Vagina (tissue), 2 donors: Measurements from ENCODE around the gene C12orf43. TPM values are rescaled to one million over a fixed set of nuclear protein-coding genes. Genes with fewer than 3 reads are reported as not detected.
A peak's percentile ranks its signal among the peaks of the same experiment; 100 is the strongest.

Source experiments
- DNase-seq, 2 donors: peaks; one replicate each; pipeline ENCODE4 v3.0.0-alpha.2; 2017; ENCODE audit errors: extremely low spot score in 2 of 2
- H3K27ac ChIP-seq: fragments of 200-600 bp; sonication (generic); one replicate; pipeline ENCODE4 v1.5.1; 2019
- H3K27me3 ChIP-seq: fragments of 200-600 bp; sonication (generic); one replicate; pipeline ENCODE4 v1.5.1; 2019
- H3K36me3 ChIP-seq, 2 donors: fragments of 200-600 bp; sonication (generic); one replicate each; pipeline ENCODE4 v1.5.1; 2017 to 2019
- H3K4me1 ChIP-seq: fragments of 200-600 bp; sonication (generic); one replicate; pipeline ENCODE4 v1.5.1; 2019
- H3K4me3 ChIP-seq, 2 donors: fragments of 200-600 bp; sonication (generic); 1 replicate in 1 of 2; 2 replicates in 1 of 2; pipeline ENCODE4 v1.5.1; 2016 to 2019
- H3K9me3 ChIP-seq: fragments of 200-600 bp; sonication (generic); one replicate; pipeline ENCODE4 v1.5.1; 2019
- POLR2A ChIP-seq, 2 donors: fragments of 450-650 bp; IDR thresholded peaks; one replicate each; pipeline ENCODE4 v1.6.1; 2017; ENCODE audit warnings: antibody characterized with exemption in 2 of 2, mild to moderate bottlenecking in 2 of 2, moderate library complexity in 2 of 2
- POLR2AphosphoS5 ChIP-seq, 2 donors: sonication (generic); formaldehyde crosslinking; IDR thresholded peaks; one replicate each; pipeline ENCODE4 v1.9.0; 2017; ENCODE audit warnings: antibody characterized with exemption in 2 of 2, mild to moderate bottlenecking in 2 of 2, low read depth in 1 of 2; ENCODE audit not compliant: insufficient read depth in 1 of 2
- intact Hi-C: fragments of 100-400 bp; cut with DNase I; formaldehyde crosslinking; loops from one replicate; pipeline ENCODE4 v1.15.1; 2023
- total RNA-seq: library from RNA; depleted of rRNA; stranded (reverse); fragments of >200 nt; gene quantifications from one replicate; pipeline ENCODE4 v1.2.3, GENCODE V29; 2016
- TF ChIP-seq, protein P1 (sequence below), 3 experiments: fragments of 450-650 bp in 2 of 3; fragments of 200-600 bp in 1 of 3; sonication (generic) in 1 of 3; IDR thresholded peaks; one replicate each; pipeline ENCODE4 v1.5.1; 2017 to 2019; ENCODE audit warnings: antibody characterized with exemption in 3 of 3, mild to moderate bottlenecking in 2 of 3, moderate library complexity in 2 of 3

The C12orf43 gene
- total RNA-seq, 1 donor from 2014 or later: 7.4 TPM

DNA sequence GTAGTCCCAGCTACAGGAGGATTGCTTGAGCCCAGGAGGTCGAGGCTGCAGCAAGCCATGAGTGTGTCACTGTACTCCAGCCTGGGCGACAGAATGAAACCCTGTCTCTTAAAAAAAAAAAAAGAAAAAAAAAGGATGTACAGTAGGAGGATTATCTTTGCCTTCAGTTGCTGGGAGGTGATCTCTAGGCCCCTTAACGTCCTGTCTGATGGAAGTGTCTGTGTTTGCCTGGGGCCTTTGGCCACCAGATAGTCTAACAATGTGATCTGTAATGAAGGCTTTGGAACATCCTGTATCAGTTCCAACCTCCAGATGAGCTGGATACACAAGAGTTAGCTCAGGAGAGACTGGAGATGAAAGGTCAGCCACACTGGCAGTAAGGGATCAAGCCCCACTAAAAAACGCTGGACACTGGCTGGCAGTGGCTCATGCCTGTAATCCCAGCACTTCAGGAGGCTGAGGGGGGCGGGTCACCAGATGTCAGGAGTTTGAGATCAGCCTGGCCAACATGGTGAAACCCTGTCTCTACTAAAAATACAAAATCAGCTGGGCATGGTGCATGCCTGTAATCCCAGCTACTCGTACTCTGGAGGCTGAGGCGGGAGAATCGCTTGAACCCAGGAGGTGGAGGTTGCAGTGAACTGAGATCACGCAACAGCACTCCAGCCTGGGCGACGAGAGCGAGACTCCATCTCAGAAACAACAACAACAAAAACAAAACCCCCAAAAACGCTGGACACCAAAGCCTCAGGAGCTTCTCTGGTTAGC lies 57.0 kb downstream of the C12orf43 start:
- Histone ChIP-seq H3K27me3 (no peaks in the 10 kb centered on the region), H3K4me3 (no peak overlapping the region), H3K27ac (no peak overlapping the region), H3K9me3 (no peaks in the 10 kb centered on the region), H3K4me1 (peaks cover 12% of the 10 kb centered on the region), H3K36me3 (no peaks in the 10 kb centered on the region)
- no peak for DNase-seq
- TF ChIP-seq POLR2A (IDR thresholded peaks at IDR 0.05) (no peak), POLR2AphosphoS5 (IDR thresholded peaks at IDR 0.05; ENCODE audit: insufficient read depth in 1 of 2, low read depth in 1 of 2) (no peak)
- TF ChIP-seq, protein P1, sequence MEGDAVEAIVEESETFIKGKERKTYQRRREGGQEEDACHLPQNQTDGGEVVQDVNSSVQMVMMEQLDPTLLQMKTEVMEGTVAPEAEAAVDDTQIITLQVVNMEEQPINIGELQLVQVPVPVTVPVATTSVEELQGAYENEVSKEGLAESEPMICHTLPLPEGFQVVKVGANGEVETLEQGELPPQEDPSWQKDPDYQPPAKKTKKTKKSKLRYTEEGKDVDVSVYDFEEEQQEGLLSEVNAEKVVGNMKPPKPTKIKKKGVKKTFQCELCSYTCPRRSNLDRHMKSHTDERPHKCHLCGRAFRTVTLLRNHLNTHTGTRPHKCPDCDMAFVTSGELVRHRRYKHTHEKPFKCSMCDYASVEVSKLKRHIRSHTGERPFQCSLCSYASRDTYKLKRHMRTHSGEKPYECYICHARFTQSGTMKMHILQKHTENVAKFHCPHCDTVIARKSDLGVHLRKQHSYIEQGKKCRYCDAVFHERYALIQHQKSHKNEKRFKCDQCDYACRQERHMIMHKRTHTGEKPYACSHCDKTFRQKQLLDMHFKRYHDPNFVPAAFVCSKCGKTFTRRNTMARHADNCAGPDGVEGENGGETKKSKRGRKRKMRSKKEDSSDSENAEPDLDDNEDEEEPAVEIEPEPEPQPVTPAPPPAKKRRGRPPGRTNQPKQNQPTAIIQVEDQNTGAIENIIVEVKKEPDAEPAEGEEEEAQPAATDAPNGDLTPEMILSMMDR (IDR thresholded peaks at IDR 0.05): no peak
- intact Hi-C loops: no loop called here

DNA sequence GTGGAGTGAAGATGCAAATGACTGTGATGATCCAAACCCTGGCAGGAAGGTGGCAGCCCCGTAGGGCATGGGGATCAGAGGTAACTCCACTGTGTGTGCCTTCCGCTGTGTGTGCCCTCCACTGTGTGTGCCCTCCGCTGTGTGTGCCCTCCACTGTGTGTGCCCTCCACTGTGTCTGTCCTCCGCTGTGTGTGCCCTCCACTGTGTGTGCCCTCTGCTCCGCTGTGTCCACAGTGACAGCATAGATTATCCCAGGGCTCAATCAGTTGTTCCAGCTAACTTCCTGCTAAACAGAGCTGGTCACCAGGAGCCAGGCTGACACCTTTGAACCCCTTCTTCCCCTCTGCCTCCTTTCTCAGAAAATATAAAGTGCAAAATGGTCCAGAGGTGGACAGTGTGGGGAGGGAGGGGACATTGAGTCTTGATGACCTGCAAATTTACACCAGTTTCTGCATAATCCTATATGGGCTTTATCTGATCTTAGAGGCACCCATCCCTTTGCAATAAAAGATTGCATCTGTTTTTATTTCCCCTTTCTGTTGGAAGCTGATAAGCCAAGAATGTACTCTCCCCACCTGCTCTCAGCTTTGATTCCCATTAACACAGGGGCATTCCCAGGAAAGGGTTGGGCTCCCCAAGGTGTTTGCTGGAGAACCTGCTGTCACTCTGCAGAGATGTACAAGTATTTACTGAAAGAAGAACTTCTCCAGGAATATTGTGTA lies 59.5 kb downstream of the C12orf43 start:
- TF ChIP-seq POLR2AphosphoS5 (IDR thresholded peaks at IDR 0.05; ENCODE audit: insufficient read depth in 1 of 2, low read depth in 1 of 2) (no peak), POLR2A (IDR thresholded peaks at IDR 0.05) (no peak)
- TF ChIP-seq, protein P1 (IDR thresholded peaks at IDR 0.05): no peak
- peaks cover 6% of the 10 kb centered on the region for H3K4me1 ChIP-seq
- H3K4me3 ChIP-seq: no peak overlapping the region
- no peak for DNase-seq
- H3K27ac ChIP-seq: no peak overlapping the region
- no peaks in the 10 kb centered on the region for H3K36me3 ChIP-seq
- intact Hi-C loops: no loop called here
- no peaks in the 10 kb centered on the region for H3K9me3 ChIP-seq
- H3K27me3 ChIP-seq: no peaks in the 10 kb centered on the region

GRCh38 chr12:120955232-120955631 lies 61.1 kb downstream of the C12orf43 start:
- Histone ChIP-seq H3K36me3 (no peaks in the 10 kb centered on the region), H3K4me1 (no peaks in the 10 kb centered on the region), H3K27ac (no peak overlapping the region), H3K27me3 (no peaks in the 10 kb centered on the region), H3K4me3 (no peak overlapping the region), H3K9me3 (no peaks in the 10 kb centered on the region)
- intact Hi-C loops: no loop called here
- no peak for DNase-seq
- no peak for TF ChIP-seq POLR2A (IDR thresholded peaks at IDR 0.05)
- TF ChIP-seq POLR2AphosphoS5 (IDR thresholded peaks at IDR 0.05; ENCODE audit: insufficient read depth in 1 of 2, low read depth in 1 of 2): peak in 1 of 2 donors; percentile 15

GRCh38 chr12:120950807-120951206 lies 65.5 kb downstream of the C12orf43 start:
- DNase-seq: no peak
- no peaks in the 10 kb centered on the region for H3K9me3 ChIP-seq
- no peaks in the 10 kb centered on the region for H3K27me3 ChIP-seq
- no peaks in the 10 kb centered on the region for H3K4me1 ChIP-seq
- intact Hi-C loops: no loop called here
- H3K4me3 ChIP-seq: no peak overlapping the region
- TF ChIP-seq POLR2AphosphoS5 (IDR thresholded peaks at IDR 0.05; ENCODE audit: insufficient read depth in 1 of 2, low read depth in 1 of 2) (no peak), POLR2A (IDR thresholded peaks at IDR 0.05) (no peak)
- TF ChIP-seq, protein P1 (IDR thresholded peaks at IDR 0.05): no peak
- no peaks in the 10 kb centered on the region for H3K36me3 ChIP-seq
- no peak overlapping the region for H3K27ac ChIP-seq

Other genes with a start within 250 kb of the C12orf43 start
- gene SPPL3, start 112.1 kb downstream of the C12orf43 start, total RNA-seq: 48.9 TPM
- not detected for gene HNF1A, start 37.9 kb downstream of the C12orf43 start, total RNA-seq
- gene OASL, start 22.8 kb upstream of the C12orf43 start, total RNA-seq: 0.98 TPM
- 8.6 TPM for gene P2RX7, start 116.4 kb upstream of the C12orf43 start, total RNA-seq
- gene P2RX4, start 193.6 kb upstream of the C12orf43 start, total RNA-seq: 26.5 TPM